Panc1 (cell line): ENCODE data around the gene PIP5K1C. TPM values are rescaled to one million over a fixed set of nuclear protein-coding genes. Genes with fewer than 3 reads are reported as not detected.

ENCODE experiments used
- ATAC-seq: fragments of 200-7000 bp; cut with Tn5 transposase; 2 replicates; pipeline ENCODE4 v1.9.1; 2020; ENCODE audit warnings: mild to moderate bottlenecking, moderate library complexity
- BruUV-seq: library from RNA; stranded (reverse); fragments of 400-500 nt; replicated peaks from 2 replicates; lab custom pipeline; 2021; lab: Mats Ljungman, UMichigan
- CTCF ChIA-PET: fragments of 300-600 bp; sonication (Branson Sonifier 250); formaldehyde crosslinking; loops from one replicate; lab custom pipeline; 2022; ENCODE audit warnings: antibody characterized with exemption; lab: Charles Lee
- POLR2A ChIA-PET: fragments of 300-600 bp; sonication (Branson Sonifier 250); formaldehyde crosslinking; loops from one replicate; lab custom pipeline; 2022; ENCODE audit warnings: antibody characterized with exemption; lab: Charles Lee
- DNase-seq: peaks from one replicate; pipeline ENCODE4 v3.0.0-alpha.2; 2010; ENCODE audit warnings: low read depth, low spot score
- H3K27ac ChIP-seq: 2 replicates; pipeline ENCODE4 v1.5.1; 2011; ENCODE audit warnings: mild to moderate bottlenecking, low read length, inconsistent platforms
- H3K27me3 ChIP-seq: fragments of 200-500 bp; sonication (Bioruptor generic); 2 replicates; pipeline ENCODE4 v1.6.0; 2014; ENCODE audit warnings: low read length, inconsistent platforms; ENCODE audit not compliant: control insufficient read depth, insufficient read depth
- H3K36me3 ChIP-seq: fragments of 200-500 bp; sonication (Bioruptor generic); 2 replicates; pipeline ENCODE4 v1.5.1; 2014; ENCODE audit warnings: inconsistent platforms, mild to moderate bottlenecking, low read length, moderate library complexity; ENCODE audit not compliant: control insufficient read depth, insufficient read depth
- H3K4me1 ChIP-seq: 2 replicates; pipeline ENCODE4 v1.5.1; 2011; ENCODE audit warnings: inconsistent platforms, mild to moderate bottlenecking, low read length, moderate library complexity; ENCODE audit not compliant: control insufficient read depth, insufficient read depth
- H3K4me3 ChIP-seq, 2 experiments: 2 replicates each; pipeline ENCODE4 v1.5.1; 2011 to 2012; ENCODE audit warnings: low read depth in 2 of 2, low read length in 2 of 2, mild to moderate bottlenecking in 2 of 2, inconsistent platforms in 1 of 2, moderate library complexity in 1 of 2
- H3K9me3 ChIP-seq: fragments of 200-500 bp; sonication (Bioruptor generic); 2 replicates; pipeline ENCODE4 v1.5.1; 2014; ENCODE audit warnings: low read depth, mild to moderate bottlenecking, inconsistent platforms, low read length, moderate library complexity; ENCODE audit not compliant: control insufficient read depth, insufficient read depth
- POLR2AphosphoS5 ChIP-seq: IDR thresholded peaks from 2 replicates; pipeline ENCODE4 v1.6.1; 2012; ENCODE audit warnings: mild to moderate bottlenecking, low read depth, low read length, moderate library complexity
- SIN3A ChIP-seq: IDR thresholded peaks from 2 replicates; pipeline ENCODE4 v1.6.1; 2012; ENCODE audit warnings: low read depth, mild to moderate bottlenecking, low read length, moderate library complexity, borderline replicate concordance; ENCODE audit not compliant: insufficient read depth
- TCF7L2 ChIP-seq: IDR thresholded peaks from 2 replicates; pipeline ENCODE4 v1.6.1; 2011; ENCODE audit warnings: mild to moderate bottlenecking, low read depth, low read length, inconsistent platforms
- in situ Hi-C: cut with HindIII; loops from 2 replicates; pipeline ENCODE4 v1.10.0; 2016; ENCODE audit warnings: low sequenced_read_pairs, low pct_unique_long_range_greater_than_20kb
- intact Hi-C: fragments of 100-400 bp; cut with micrococcal nuclease; formaldehyde crosslinking; loops from one replicate; pipeline ENCODE4 v1.10.0; 2022; ENCODE audit not compliant: unreplicated experiment
- total RNA-seq: library from RNA; stranded (reverse); gene quantifications from one replicate; pipeline ENCODE4 v1.2.1, GENCODE V29; 2021; ENCODE audit not compliant: unreplicated experiment
- TF ChIP-seq, protein P1 (sequence below), 2 experiments: IDR thresholded peaks; 2 replicates each; pipeline ENCODE4 v1.6.1; 2011 to 2012; ENCODE audit warnings: low read depth in 2 of 2, control low read depth in 1 of 2, low read length in 1 of 2, mild to moderate bottlenecking in 1 of 2, moderate library complexity in 1 of 2; ENCODE audit not compliant: insufficient read depth in 1 of 2
- TF ChIP-seq, protein P2 (sequence below): fragments of 450-650 bp; IDR thresholded peaks from 2 replicates; pipeline ENCODE4 v1.5.1; 2017; ENCODE audit warnings: mild to moderate bottlenecking

Gene PIP5K1C
- total RNA-seq, 1 experiment from 2014 or later: 30.6 TPM

DNA sequence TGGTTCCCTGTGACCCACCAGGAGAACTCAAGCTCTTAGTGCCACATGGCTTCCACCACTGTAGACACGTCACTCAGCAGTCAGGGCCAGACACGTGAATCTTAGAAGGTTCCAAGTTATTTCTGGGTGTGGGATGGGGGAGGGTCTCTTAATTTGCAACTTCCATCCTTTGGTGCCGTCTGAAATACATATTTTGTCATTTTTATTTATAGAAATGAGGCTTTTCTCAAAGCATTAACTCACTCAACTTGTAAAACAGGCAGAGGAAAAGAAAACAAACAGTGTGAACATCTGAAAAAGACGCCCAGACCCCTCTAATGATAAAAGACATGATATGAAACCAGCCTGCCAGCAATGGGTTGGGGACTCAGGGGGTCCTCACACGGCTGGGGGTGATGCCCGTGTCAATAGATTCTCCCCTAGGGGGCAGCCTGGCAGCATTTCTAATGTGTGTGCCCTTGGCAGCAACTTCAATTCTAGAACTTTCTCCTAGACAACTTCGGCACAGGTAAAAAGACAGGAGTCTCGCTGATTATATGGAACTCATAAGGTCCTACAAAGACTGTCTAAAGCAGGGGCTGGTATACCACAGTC is 15.4 kb downstream of the PIP5K1C start:
- CTCF ChIA-PET: no interaction called here
- H3K36me3 ChIP-seq: no peaks in the 10 kb centered on the region
- ATAC-seq (no peak), DNase-seq (no peak)
- no peaks in the 10 kb centered on the region for H3K27me3 ChIP-seq
- no peak overlapping the region for H3K4me3 ChIP-seq
- intact Hi-C loops (no loop called here), in situ Hi-C loops (no loop called here)
- no peaks in the 10 kb centered on the region; the same call in 1 of the 2 replicates for H3K4me1 ChIP-seq
- no peak overlapping the region for H3K27ac ChIP-seq
- no TSS peak for BruUV-seq
- POLR2A ChIA-PET: no interaction called here
- H3K9me3 ChIP-seq: no peaks in the 10 kb centered on the region
- TF ChIP-seq POLR2AphosphoS5 (no peak), TCF7L2 (no peak), SIN3A (no peak)
- TF ChIP-seq, protein P1, sequence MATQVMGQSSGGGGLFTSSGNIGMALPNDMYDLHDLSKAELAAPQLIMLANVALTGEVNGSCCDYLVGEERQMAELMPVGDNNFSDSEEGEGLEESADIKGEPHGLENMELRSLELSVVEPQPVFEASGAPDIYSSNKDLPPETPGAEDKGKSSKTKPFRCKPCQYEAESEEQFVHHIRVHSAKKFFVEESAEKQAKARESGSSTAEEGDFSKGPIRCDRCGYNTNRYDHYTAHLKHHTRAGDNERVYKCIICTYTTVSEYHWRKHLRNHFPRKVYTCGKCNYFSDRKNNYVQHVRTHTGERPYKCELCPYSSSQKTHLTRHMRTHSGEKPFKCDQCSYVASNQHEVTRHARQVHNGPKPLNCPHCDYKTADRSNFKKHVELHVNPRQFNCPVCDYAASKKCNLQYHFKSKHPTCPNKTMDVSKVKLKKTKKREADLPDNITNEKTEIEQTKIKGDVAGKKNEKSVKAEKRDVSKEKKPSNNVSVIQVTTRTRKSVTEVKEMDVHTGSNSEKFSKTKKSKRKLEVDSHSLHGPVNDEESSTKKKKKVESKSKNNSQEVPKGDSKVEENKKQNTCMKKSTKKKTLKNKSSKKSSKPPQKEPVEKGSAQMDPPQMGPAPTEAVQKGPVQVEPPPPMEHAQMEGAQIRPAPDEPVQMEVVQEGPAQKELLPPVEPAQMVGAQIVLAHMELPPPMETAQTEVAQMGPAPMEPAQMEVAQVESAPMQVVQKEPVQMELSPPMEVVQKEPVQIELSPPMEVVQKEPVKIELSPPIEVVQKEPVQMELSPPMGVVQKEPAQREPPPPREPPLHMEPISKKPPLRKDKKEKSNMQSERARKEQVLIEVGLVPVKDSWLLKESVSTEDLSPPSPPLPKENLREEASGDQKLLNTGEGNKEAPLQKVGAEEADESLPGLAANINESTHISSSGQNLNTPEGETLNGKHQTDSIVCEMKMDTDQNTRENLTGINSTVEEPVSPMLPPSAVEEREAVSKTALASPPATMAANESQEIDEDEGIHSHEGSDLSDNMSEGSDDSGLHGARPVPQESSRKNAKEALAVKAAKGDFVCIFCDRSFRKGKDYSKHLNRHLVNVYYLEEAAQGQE (IDR thresholded peaks at IDR 0.05; ENCODE audit: insufficient read depth in 1 of 2, low read depth in 2 of 2, low read length in 1 of 2): no peak
- TF ChIP-seq, protein P2, sequence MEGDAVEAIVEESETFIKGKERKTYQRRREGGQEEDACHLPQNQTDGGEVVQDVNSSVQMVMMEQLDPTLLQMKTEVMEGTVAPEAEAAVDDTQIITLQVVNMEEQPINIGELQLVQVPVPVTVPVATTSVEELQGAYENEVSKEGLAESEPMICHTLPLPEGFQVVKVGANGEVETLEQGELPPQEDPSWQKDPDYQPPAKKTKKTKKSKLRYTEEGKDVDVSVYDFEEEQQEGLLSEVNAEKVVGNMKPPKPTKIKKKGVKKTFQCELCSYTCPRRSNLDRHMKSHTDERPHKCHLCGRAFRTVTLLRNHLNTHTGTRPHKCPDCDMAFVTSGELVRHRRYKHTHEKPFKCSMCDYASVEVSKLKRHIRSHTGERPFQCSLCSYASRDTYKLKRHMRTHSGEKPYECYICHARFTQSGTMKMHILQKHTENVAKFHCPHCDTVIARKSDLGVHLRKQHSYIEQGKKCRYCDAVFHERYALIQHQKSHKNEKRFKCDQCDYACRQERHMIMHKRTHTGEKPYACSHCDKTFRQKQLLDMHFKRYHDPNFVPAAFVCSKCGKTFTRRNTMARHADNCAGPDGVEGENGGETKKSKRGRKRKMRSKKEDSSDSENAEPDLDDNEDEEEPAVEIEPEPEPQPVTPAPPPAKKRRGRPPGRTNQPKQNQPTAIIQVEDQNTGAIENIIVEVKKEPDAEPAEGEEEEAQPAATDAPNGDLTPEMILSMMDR: no peak

DNA sequence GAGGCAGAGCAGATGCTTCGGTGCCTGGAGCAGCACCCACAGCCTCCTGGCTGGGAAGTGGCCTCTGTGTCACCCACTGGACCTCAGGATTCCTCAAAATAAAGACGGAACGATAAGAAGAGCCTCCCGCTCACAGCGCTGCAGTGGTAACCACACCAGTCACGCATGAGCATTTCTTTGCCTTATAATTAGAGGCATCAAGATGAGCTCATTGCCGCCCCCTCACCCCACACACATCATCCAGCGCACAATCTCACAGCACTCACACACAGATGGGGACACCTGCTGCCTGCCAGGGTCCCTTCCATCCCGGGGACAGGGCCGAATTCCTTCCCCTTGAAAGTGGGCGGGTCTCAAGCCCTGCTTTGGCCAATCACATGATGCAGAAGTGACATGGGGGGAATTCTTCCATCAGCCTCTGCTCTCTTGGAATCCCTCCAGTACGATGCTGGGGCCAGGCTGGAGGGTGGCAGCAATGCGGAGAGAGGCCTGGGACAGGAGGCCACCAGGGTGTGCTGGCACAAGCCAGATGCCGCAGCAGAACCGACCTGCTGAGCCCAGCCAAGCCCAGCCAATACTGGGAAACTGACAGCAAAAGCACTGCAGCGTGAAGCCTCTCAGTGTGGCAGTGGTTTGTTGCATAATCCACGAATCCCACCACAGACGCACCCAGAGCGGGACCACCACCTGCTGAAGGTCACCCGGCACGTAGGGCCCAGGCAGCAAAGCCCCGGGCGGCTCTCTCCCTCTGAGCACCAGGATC is 16.0 kb downstream of the PIP5K1C start:
- DNase-seq: no peak
- ATAC-seq: no peak
- ChIA-PET CTCF (no interaction called here), POLR2A (no interaction called here)
- H3K9me3 ChIP-seq: no peaks in the 10 kb centered on the region
- H3K4me1 ChIP-seq: no peaks in the 10 kb centered on the region; the same call in 1 of the 2 replicates
- no peak overlapping the region for H3K27ac ChIP-seq
- H3K36me3 ChIP-seq: no peaks in the 10 kb centered on the region
- in situ Hi-C loops: no loop called here
- intact Hi-C loops: no loop called here
- no peaks in the 10 kb centered on the region for H3K27me3 ChIP-seq
- BruUV-seq: no TSS peak
- H3K4me3 ChIP-seq: no peak overlapping the region
- TF ChIP-seq, protein P2: no peak
- TF ChIP-seq SIN3A: no peak
- TF ChIP-seq TCF7L2: no peak
